HL-60/S4 treated with retinoic acid at 250 ng/mL for 4 days and 3 days (cell line): Measurements from ENCODE around the gene KRTAP10-12.

ENCODE experiments used
- in situ Hi-C: fragments of 300-500 bp; cut with MboI; formaldehyde crosslinking; loops from 2 replicates; pipeline ENCODE4 v1.7.0; 2022; ENCODE audit warnings: low sequenced_read_pairs

The KRTAP10-12 gene

GRCh38 chr21:44697811-44698734 lies 1.1 kb downstream of the KRTAP10-12 start:
- in situ Hi-C loops, result no loop called here

GRCh38 chr21:44699502-44700001 lies 2.6 kb downstream of the KRTAP10-12 start:
- in situ Hi-C loops, result no loop called here

DNA sequence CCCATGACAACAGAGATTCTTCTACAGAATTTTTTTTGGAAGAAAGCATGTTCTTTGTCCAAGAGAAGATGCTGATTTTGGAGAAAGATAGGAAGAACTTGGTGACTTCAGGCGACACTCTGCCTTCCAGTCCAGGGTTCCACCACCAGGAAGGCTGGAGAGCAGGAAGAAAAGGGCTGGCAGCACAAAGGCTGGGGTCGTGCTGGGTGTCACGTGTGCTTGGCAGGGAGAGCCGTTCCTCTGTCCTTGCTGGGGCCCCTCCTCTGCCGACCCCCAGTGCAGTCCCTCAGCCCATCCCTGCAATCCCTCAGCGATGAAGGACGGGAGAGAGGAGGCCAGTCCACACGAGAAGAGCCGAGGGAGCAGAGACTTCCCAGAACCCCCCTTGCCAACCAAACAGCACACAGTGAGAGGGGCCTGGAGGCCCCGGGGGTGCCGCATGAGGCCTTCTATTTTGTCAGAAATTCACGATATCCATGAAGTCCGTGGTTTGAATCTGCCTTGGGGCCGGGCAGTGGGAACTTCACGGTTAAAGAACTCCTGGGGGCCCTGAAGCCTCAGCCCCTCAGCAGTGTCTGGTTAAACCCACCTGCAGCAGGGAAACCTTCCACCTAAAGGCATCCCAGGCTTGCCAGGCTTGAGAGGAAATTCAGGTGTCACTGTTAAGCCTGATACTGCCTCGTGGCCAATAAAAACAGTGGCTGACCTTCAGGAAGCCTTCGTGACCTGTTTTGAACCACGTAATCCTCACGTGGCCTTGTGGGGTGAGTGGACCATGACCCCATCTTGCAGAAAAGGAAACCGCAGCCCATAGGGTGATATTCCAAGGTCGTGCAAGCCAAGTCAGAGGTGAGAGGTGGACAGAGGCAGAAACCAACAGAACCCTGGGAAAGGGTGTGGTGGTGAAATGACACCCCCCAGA lies 3.4 kb downstream of the KRTAP10-12 start:
- in situ Hi-C loops, result no loop called here

- in situ Hi-C loops, result no loop called here
Measured at GRCh38 chr21:44701023-44701400, 4.0 kb downstream of the KRTAP10-12 start.

DNA sequence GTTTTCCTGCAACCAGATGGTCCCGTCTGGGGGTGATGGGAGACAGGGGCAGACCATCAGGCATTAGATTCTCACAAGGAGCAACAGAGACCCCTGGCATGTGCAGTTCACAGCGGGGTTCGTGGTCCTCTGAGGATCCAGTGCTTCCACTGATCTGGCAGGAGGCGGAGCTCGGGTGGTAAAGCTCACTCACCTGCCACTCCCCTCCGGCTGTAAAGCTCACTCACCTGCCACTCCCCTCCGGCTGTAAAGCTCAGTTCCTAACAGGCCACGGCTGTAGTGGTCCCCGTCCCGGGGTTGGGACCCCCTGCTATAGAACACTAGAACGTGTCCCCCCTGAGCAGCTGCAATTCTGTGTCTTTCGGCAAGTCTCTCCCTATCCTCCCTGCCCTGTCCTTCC lies 4.6 kb downstream of the KRTAP10-12 start:
- in situ Hi-C loops, result no loop called here

GRCh38 chr21:44702111-44702972 lies 5.4 kb downstream of the KRTAP10-12 start:
- in situ Hi-C loops, result no loop called here

GRCh38 chr21:44702973-44703730 lies 6.2 kb downstream of the KRTAP10-12 start:
- in situ Hi-C loops, result no loop called here

- in situ Hi-C loops, result no loop called here
Measured at GRCh38 chr21:44703731-44704635, 7.0 kb downstream of the KRTAP10-12 start.

GRCh38 chr21:44704636-44705001 lies 7.6 kb downstream of the KRTAP10-12 start:
- in situ Hi-C loops, result no loop called here

- in situ Hi-C loops, result no loop called here
Measured at GRCh38 chr21:44706026-44706705, 9.2 kb downstream of the KRTAP10-12 start.

- in situ Hi-C loops, result no loop called here
Measured at GRCh38 chr21:44706706-44707581, 10.0 kb downstream of the KRTAP10-12 start.

GRCh38 chr21:44708213-44708865 lies 11.4 kb downstream of the KRTAP10-12 start:
- in situ Hi-C loops, result no loop called here

DNA sequence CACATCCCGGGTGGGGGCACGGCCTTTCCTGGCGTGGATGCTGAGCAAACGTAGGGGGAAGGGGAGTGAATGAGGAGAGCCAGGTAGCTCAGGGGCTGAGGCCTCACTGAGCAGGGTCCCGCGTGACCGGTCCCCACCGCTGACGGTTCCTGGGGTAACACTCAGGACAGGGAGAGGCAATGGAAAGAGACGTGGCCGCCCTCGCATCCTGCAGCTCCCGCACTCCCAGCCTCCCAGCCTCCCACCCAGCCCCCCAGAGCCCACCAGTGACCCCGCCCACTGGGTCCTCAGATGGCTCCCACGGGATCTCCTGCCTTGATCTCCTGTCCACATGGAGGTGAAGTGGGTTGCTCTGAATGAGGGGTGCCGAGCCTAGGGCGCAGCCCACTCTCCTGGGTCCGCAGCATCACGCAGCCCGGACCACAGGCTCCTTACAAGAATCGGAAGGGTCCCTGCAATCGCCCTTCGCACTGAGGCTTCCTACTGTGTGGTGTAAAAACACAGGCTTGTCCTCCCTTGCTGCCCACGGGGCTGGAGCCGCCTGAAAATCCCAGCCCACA lies 12.0 kb downstream of the KRTAP10-12 start:
- in situ Hi-C loops, result no loop called here

GRCh38 chr21:44709426-44710293 lies 12.7 kb downstream of the KRTAP10-12 start:
- in situ Hi-C loops, result no loop called here

GRCh38 chr21:44710294-44710665 lies 13.3 kb downstream of the KRTAP10-12 start:
- in situ Hi-C loops, result no loop called here
